MCF 10A (cell line): ENCODE data around the gene PRAMEF15. TPM values are rescaled to one million over a fixed set of nuclear protein-coding genes. Genes with fewer than 3 reads are reported as not detected.
"Not testable (repeated sequence)": the region's sequence is repeated elsewhere in the genome, so short reads cannot be mapped to it uniquely, and the experiment has no call there.

Experiments
- Bru-seq: library from RNA; stranded (reverse); fragments of 400-500 nt; gene quantifications from one replicate; lab custom pipeline; 2021; lab: Mats Ljungman, UMichigan
- BruChase-seq, 2 experiments: library from RNA; stranded (reverse); fragments of 400-500 nt; gene quantifications; one replicate each; lab custom pipeline; 2021; lab: Mats Ljungman, UMichigan
- BruUV-seq: library from RNA; stranded (reverse); fragments of 400-500 nt; replicated peaks from 2 replicates; lab custom pipeline; 2021; lab: Mats Ljungman, UMichigan
- CTCF ChIA-PET: fragments of 300-600 bp; sonication (Branson Sonifier 250); formaldehyde crosslinking; extraction: SDS; loops from one replicate; lab custom pipeline; 2021; ENCODE audit warnings: antibody characterized with exemption, inconsistent platforms; lab: Yijun Ruan, JAX
- POLR2A ChIA-PET: fragments of 300-600, 350-650 bp; sonication (Branson Sonifier 250); formaldehyde crosslinking; extraction: SDS; loops from one replicate; lab custom pipeline; 2020; ENCODE audit warnings: antibody characterized with exemption, inconsistent platforms; lab: Yijun Ruan, JAX
- DNase-seq: peaks from one replicate; pipeline ENCODE4 v3.0.0-alpha.2; 2018; ENCODE audit not compliant: unreplicated experiment
- H3K27ac Mint-ChIP-seq: one replicate; pipeline ENCODE4 v1.8.0; 2022; ENCODE audit warnings: mild to moderate bottlenecking, low read depth, mixed read lengths; ENCODE audit not compliant: unreplicated experiment
- H3K27me3 Mint-ChIP-seq: one replicate; pipeline ENCODE4 v1.8.0; 2022; ENCODE audit warnings: mixed read lengths; ENCODE audit not compliant: insufficient read depth, unreplicated experiment
- H3K36me3 Mint-ChIP-seq: one replicate; pipeline ENCODE4 v1.8.0; 2022; ENCODE audit warnings: mild to moderate bottlenecking, moderate library complexity, mixed read lengths; ENCODE audit not compliant: insufficient read depth, unreplicated experiment
- H3K4me1 Mint-ChIP-seq: one replicate; pipeline ENCODE4 v1.8.0; 2022; ENCODE audit warnings: mixed read lengths; ENCODE audit not compliant: insufficient read depth, unreplicated experiment
- H3K4me3 Mint-ChIP-seq: one replicate; pipeline ENCODE4 v1.8.0; 2022; ENCODE audit warnings: mild to moderate bottlenecking, moderate library complexity, mixed read lengths; ENCODE audit not compliant: unreplicated experiment
- H3K9me3 Mint-ChIP-seq: one replicate; pipeline ENCODE4 v1.8.0; 2022; ENCODE audit warnings: mixed read lengths; ENCODE audit not compliant: unreplicated experiment
- intact Hi-C: fragments of 100-400 bp; cut with micrococcal nuclease; formaldehyde crosslinking; loops from 2 replicates; pipeline ENCODE4 v1.14.1; 2022
- long read RNA-seq: library from polyadenylated mRNA; stranded (forward); transcript quantifications from one replicate; pipeline ENCODE4 v2.0.0, GENCODE V29; 2022
- total RNA-seq: library from RNA; stranded (reverse); gene quantifications from 2 replicates; pipeline ENCODE4 v1.2.3, GENCODE V29; 2022

Gene PRAMEF15
- total RNA-seq (not detected in 2 replicates), Bru-seq, nascent RNA (not detected), BruChase-seq, experiment 1, labeled RNA remaining after a 6-hour chase (not detected), BruChase-seq, experiment 2, labeled RNA remaining after a 2-hour chase (not detected)
- long read RNA-seq, result 0 reads

DNA sequence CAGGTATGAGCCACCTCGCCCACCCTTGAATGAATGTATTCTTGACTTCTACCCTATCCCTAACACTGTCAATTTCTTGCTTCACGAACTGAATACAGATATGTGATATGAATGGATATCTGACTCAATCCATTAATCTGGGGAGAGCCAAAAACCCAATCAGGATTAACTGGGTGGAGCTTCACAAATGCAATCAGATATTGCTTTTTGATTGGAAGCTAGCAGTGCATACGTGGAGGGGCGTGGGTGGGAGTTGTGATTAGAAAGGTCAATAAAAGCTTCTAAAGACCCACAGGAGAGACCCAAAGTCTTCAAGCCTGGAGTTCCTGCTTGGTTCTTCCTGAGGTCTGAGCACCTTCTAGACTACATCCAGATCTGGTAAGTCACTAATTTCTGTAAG is at the start of gene PRAMEF15:
TSS of gene PRAMEF15 (plus strand) at position 301 of the 400 bp plus-strand sequence. CDS start 2,827 bp downstream, outside the sequence.
- CTCF ChIA-PET, intact Hi-C loops, H3K4me3 Mint-ChIP-seq, POLR2A ChIA-PET, H3K27ac Mint-ChIP-seq, DNase-seq, H3K36me3 Mint-ChIP-seq, BruUV-seq, H3K4me1 Mint-ChIP-seq, H3K9me3 Mint-ChIP-seq: not testable (repeated sequence)
- H3K27me3 Mint-ChIP-seq, result peaks cover 18% of the 10 kb centered on the region

DNA sequence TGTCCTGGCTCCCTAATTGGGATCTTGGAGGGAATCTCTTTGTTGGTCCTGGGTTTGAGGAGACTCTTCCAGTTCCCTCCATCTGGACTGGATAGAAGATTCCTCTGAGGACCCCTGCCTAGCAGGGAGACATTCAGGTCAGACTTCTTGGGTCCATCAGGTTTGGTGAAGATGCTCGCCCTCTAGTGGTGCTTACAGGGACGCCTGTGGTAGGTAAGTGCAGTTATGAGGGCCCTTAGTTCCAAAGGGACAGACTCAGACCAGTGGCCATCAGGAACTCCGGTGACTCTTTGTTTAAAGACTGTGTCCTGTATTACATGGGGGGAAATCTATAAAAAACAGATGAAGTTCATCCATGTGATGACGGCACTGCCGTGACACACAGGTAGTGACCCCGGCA is 38.4 kb upstream of the PRAMEF15 start:
- H3K27me3 Mint-ChIP-seq, DNase-seq, CTCF ChIA-PET, H3K4me1 Mint-ChIP-seq, intact Hi-C loops, H3K27ac Mint-ChIP-seq, H3K36me3 Mint-ChIP-seq, H3K4me3 Mint-ChIP-seq, POLR2A ChIA-PET, H3K9me3 Mint-ChIP-seq, BruUV-seq: not testable (repeated sequence)

DNA sequence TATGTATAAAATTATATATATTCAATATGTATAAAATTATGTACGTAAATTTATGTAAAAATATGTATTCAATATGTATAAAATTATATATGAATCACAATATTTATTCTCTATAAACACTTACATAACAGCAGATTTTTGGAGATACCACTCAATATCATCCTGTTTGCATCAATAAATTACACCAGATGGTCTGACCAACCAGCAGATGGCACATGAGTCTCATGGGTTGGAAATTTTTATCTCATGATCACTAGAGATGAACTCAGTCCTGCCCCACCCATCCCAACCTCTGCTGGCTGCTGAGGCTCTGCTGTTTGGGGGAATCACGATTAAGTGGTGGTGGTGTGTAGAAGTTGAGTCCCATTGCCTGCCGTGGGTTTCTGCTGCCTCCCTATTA is 35.8 kb upstream of the PRAMEF15 start:
- intact Hi-C loops, DNase-seq, H3K27me3 Mint-ChIP-seq, POLR2A ChIA-PET, H3K9me3 Mint-ChIP-seq, H3K27ac Mint-ChIP-seq, H3K4me3 Mint-ChIP-seq, H3K36me3 Mint-ChIP-seq, BruUV-seq, CTCF ChIA-PET, H3K4me1 Mint-ChIP-seq: not testable (repeated sequence)

DNA sequence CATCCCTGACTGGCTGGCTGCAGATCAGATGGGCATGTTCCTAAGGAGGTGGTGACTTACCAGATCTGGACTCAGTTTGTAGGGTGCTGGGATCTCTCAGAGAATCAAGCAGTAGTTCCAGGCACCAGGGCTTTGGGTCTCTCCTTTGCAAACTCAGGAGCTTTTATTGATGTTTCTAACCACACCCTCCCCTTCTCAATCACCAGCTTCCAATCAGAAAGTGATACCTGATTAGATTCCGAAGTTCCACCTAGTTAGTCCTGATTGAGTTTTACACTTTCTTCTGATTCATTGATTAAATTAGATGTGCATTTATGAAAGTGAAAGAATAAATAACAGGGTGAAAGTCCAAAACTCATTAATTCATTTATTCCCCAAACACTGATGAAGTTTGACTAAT is 30.3 kb upstream of the PRAMEF15 start, which contains the start of gene PRAMEF8:
TSS of gene PRAMEF8 (minus strand) at position 101 of the 400 bp plus-strand sequence. CDS start 1,046 bp downstream, outside the sequence.
- POLR2A ChIA-PET, H3K27ac Mint-ChIP-seq, intact Hi-C loops, H3K9me3 Mint-ChIP-seq, H3K4me1 Mint-ChIP-seq, H3K4me3 Mint-ChIP-seq, BruUV-seq, H3K36me3 Mint-ChIP-seq, H3K27me3 Mint-ChIP-seq, DNase-seq, CTCF ChIA-PET: not testable (repeated sequence)

DNA sequence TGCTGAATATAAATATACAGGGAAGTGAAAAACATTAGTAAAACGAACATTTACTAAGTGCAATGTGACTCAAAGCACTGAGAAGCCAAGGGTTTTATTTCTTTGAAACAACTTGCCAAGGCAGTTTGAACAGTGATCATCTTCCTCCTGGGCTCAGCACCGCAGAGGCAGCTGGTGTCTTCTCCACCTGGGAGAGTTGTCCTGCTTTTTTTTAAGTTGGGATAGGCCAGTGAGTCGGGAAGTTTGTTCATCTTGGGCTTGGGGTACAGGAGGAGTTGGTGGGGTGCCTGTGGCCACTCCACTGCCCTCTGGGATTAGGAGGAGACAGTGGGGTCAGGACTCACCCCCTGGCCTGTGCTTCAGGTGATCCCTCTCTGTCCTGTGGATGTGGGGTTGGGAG is 26.4 kb upstream of the PRAMEF15 start:
- H3K9me3 Mint-ChIP-seq, H3K4me3 Mint-ChIP-seq, BruUV-seq, DNase-seq, H3K27me3 Mint-ChIP-seq, H3K4me1 Mint-ChIP-seq, H3K27ac Mint-ChIP-seq, intact Hi-C loops, H3K36me3 Mint-ChIP-seq, POLR2A ChIA-PET, CTCF ChIA-PET: not testable (repeated sequence)

DNA sequence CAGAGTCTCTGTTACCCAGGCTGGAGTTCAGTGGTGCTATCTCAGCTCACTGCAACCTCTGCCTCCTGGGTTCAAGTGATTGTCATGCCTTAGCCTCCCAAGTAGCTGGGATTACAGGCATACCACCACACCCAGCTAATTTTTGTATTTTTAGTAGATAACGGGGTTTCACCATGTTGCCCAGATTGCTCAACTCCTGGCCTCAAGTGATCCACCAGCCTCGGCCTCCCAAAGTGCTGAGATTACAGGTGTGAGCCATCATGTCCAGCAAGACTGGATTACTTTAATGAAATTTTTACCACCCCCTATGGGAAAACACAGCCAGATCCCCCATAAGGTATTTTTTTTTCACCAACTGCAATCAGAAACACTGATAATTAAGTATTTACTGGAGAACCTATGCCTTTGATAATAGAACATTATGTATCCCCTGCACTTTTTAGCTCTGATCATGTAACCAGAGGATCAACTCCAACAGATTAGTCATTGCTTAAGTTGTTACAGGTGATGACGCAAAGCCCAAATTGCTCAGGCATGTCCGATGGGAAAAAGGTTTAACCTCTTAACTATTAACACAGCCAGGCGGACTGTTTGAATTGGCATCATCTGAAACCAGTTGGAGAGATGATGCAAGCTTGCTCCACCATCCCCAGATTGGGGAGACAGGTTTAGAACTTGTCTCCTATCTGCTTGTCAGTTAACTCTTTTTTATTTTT is 18.0 kb upstream of the PRAMEF15 start:
- H3K27ac Mint-ChIP-seq, POLR2A ChIA-PET, H3K4me1 Mint-ChIP-seq, H3K36me3 Mint-ChIP-seq, H3K27me3 Mint-ChIP-seq, H3K4me3 Mint-ChIP-seq, BruUV-seq, CTCF ChIA-PET, H3K9me3 Mint-ChIP-seq, DNase-seq, intact Hi-C loops: not testable (repeated sequence)

DNA sequence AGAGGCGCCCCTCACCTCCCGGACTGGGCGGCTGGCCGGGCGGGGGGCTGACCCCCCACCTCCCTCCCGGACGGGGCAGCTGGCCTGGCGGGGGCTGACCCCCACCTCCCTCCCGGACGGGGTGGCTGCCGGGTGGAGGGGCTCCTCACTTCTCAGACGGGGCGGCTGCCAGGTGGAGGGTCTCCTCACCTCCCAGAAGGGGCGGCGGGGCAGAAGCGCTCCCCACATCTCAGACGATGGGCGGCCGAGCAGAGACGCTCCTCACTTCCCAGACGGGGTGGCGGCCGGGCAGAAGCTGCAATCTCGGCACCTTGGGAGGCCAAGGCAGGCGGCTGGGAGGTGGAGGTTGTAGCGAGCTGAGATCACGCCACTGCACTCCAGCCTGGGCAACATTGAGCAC is 16.7 kb upstream of the PRAMEF15 start:
- intact Hi-C loops, H3K27ac Mint-ChIP-seq, H3K4me1 Mint-ChIP-seq, H3K9me3 Mint-ChIP-seq, DNase-seq, BruUV-seq, H3K36me3 Mint-ChIP-seq, H3K27me3 Mint-ChIP-seq, CTCF ChIA-PET, POLR2A ChIA-PET, H3K4me3 Mint-ChIP-seq: not testable (repeated sequence)

DNA sequence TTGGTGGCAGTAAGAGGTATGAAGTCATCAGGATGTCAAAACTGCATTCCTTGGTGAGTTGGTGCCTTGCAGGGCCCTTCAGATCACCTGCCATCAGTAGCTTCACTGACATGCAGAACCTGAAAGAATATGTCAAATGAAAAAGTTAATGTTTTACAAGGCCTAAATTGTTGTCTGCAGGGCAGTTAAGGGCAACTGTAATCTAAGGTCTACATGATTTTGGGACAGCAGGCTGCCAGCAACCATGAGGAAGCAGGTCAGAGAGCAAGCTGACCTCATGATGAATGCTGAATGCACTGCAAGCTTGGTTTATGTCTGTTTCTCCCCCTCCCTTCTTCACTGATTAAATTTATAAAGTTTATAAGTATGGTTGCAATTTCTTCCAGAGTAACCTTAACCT is 13.2 kb upstream of the PRAMEF15 start:
- POLR2A ChIA-PET, CTCF ChIA-PET, H3K36me3 Mint-ChIP-seq, H3K27ac Mint-ChIP-seq, BruUV-seq, H3K4me3 Mint-ChIP-seq, H3K27me3 Mint-ChIP-seq, H3K9me3 Mint-ChIP-seq, intact Hi-C loops, DNase-seq, H3K4me1 Mint-ChIP-seq: not testable (repeated sequence)

DNA sequence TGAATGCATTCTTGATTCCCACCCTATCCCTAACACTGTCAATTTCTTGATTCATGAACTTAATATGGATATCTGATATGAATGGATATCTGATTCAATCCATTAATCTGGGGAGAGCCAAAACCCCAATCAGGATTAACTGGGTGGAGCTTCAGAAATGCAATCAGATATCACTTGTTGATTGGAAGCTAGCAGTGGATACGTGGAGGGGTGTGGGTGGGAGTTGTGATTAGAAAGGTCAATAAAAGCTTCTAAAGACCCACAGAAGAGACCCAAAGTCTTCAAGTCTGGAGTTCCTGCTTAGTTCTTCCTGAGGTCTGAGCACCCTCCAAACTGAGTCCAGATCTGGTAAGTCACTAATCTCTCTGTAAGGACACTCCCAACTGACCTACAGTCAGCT is 12.1 kb upstream of the PRAMEF15 start, which contains the start of gene PRAMEF33:
TSS of gene PRAMEF33 (plus strand) at position 301 of the 400 bp plus-strand sequence. CDS start 2,416 bp downstream, outside the sequence.
- POLR2A ChIA-PET, CTCF ChIA-PET, H3K36me3 Mint-ChIP-seq, H3K27me3 Mint-ChIP-seq, H3K27ac Mint-ChIP-seq, H3K9me3 Mint-ChIP-seq, H3K4me1 Mint-ChIP-seq, BruUV-seq, DNase-seq, intact Hi-C loops, H3K4me3 Mint-ChIP-seq: not testable (repeated sequence)
